ENCODE data around the gene ZNF322. TPM values are rescaled to one million over a fixed set of nuclear protein-coding genes. Genes with fewer than 3 reads are reported as not detected.
A peak's percentile ranks its signal among the peaks of the same experiment; 100 is the strongest.

The ZNF322 gene
- polyA plus RNA-seq, 3 donors: 2.0 to 5.1 (median 3.6) TPM

- Mint-ChIP-seq H3K4me3 (peak overlapping the region; percentile 73 to 90), H3K27me3 (ENCODE audit: low read depth in 3 of 3) (peaks cover 49 to 65% (median 55%) of the 10 kb centered on the region in 3 donors), H3K36me3 (peaks cover 0 to 4% of the 10 kb centered on the region in 2 donors), H3K27ac (no peak overlapping the region), H3K4me1 (peaks cover 15% of the 10 kb centered on the region), H3K9me3 (peaks cover 3 to 36% (median 28%) of the 10 kb centered on the region in 7 donors)
- peak in 2 of 3 donors; percentile 8 to 28 for DNase-seq
- H2AFZ ChIP-seq (ENCODE audit: insufficient read depth, low read depth, low read length, poor library complexity, severe bottlenecking): peak overlapping the region; percentile 59
- H3K27me3 ChIP-seq (ENCODE audit: control insufficient read depth in 2 of 2, insufficient read depth in 2 of 2, low read length in 2 of 2): peaks cover 31 to 67% of the 10 kb centered on the region in 2 donors
- peak overlapping the region; percentile 13 for H3K9ac ChIP-seq (ENCODE audit: insufficient read depth, low read length, poor library complexity, severe bottlenecking)
- H3K27ac ChIP-seq (ENCODE audit: low read depth in 1 of 2, low read length in 2 of 2): no peak overlapping the region
- WGBS (ENCODE audit: insufficient coverage): 3% methylated on average over 52 of the region's 68 CpGs
- no peaks in the 10 kb centered on the region for H4K20me1 ChIP-seq (ENCODE audit: insufficient read depth, low read length)
- intact Hi-C loops (cut with micrococcal nuclease): no loop called here
- H3K9me3 ChIP-seq (replicated peaks in 1 of 2; ENCODE audit: control insufficient read depth in 1 of 2, insufficient read depth in 1 of 2, low read length in 2 of 2): peaks cover 12 to 34% of the 10 kb centered on the region in 2 donors
- no peaks in the 10 kb centered on the region for H3K36me3 ChIP-seq (replicated peaks in 1 of 2; ENCODE audit: control insufficient read depth in 1 of 2, insufficient read depth in 2 of 2, low read length in 2 of 2)
- no peaks in the 10 kb centered on the region for H3K79me2 ChIP-seq (ENCODE audit: insufficient read depth, low read length)
- peaks cover 12% of the 10 kb centered on the region in 2 donors for H3K4me1 ChIP-seq (ENCODE audit: control insufficient read depth in 1 of 2, insufficient read depth in 2 of 2, low read length in 2 of 2)
- no peak for TF ChIP-seq CTCF (IDR thresholded peaks at IDR 0.05)
- peak overlapping the region; percentile 73 for H3K4me2 ChIP-seq (replicated peaks; ENCODE audit: extremely low read depth, low read length, poor library complexity, severe bottlenecking)
- peak overlapping the region in 2 of 3 experiments; percentile 12 to 70 for H3K4me3 ChIP-seq (replicated peaks in 1 of 3; ENCODE audit: low read depth in 2 of 3, low read length in 3 of 3)
Measured at GRCh38 chr6:26613689-26614683, 45.6 kb downstream of the ZNF322 start.

GRCh38 chr6:26613201-26613600 lies 46.3 kb downstream of the ZNF322 start:
- no peak overlapping the region for H3K4me3 ChIP-seq (replicated peaks in 1 of 3; ENCODE audit: low read depth in 2 of 3, low read length in 3 of 3)

More at GRCh38 chr6:26613201-26613600, 46.3 kb downstream of the ZNF322 start:
- Mint-ChIP-seq H3K36me3 (peaks cover 0 to 4% of the 10 kb centered on the region in 2 donors), H3K27ac (no peak overlapping the region), H3K27me3 (ENCODE audit: low read depth in 3 of 3) (peaks cover 49 to 65% (median 56%) of the 10 kb centered on the region in 3 donors), H3K4me1 (peaks cover 15% of the 10 kb centered on the region), H3K4me3 (peak overlapping the region in 1 of 2 donors; percentile 90), H3K9me3 (peaks cover 3 to 32% (median 28%) of the 10 kb centered on the region in 7 donors)
- H4K20me1 ChIP-seq (ENCODE audit: insufficient read depth, low read length): no peaks in the 10 kb centered on the region
- H3K4me2 ChIP-seq (replicated peaks; ENCODE audit: extremely low read depth, low read length, poor library complexity, severe bottlenecking): no peak overlapping the region
- intact Hi-C loops (cut with micrococcal nuclease): no loop called here
- H3K9ac ChIP-seq (ENCODE audit: insufficient read depth, low read length, poor library complexity, severe bottlenecking): no peak overlapping the region
- TF ChIP-seq CTCF (IDR thresholded peaks at IDR 0.05): no peak
- 54% methylated on average over 16 of the region's 19 CpGs for WGBS (ENCODE audit: insufficient coverage)
- peaks cover 12% of the 10 kb centered on the region in 2 donors for H3K4me1 ChIP-seq (ENCODE audit: control insufficient read depth in 1 of 2, insufficient read depth in 2 of 2, low read length in 2 of 2)
- no peak overlapping the region for H3K27ac ChIP-seq (ENCODE audit: low read depth in 1 of 2, low read length in 2 of 2)
- H3K27me3 ChIP-seq (ENCODE audit: control insufficient read depth in 2 of 2, insufficient read depth in 2 of 2, low read length in 2 of 2): peaks cover 31 to 67% of the 10 kb centered on the region in 2 donors
- no peak overlapping the region for H2AFZ ChIP-seq (ENCODE audit: insufficient read depth, low read depth, low read length, poor library complexity, severe bottlenecking)
- H3K9me3 ChIP-seq (replicated peaks in 1 of 2; ENCODE audit: control insufficient read depth in 1 of 2, insufficient read depth in 1 of 2, low read length in 2 of 2): peaks cover 12 to 34% of the 10 kb centered on the region in 2 donors
- no peak for DNase-seq
- no peaks in the 10 kb centered on the region for H3K36me3 ChIP-seq (replicated peaks in 1 of 2; ENCODE audit: control insufficient read depth in 1 of 2, insufficient read depth in 2 of 2, low read length in 2 of 2)
- H3K79me2 ChIP-seq (ENCODE audit: insufficient read depth, low read length): no peaks in the 10 kb centered on the region
